ENCODE results near the gene KCTD3.

The KCTD3 gene

GRCh38 chr1:215606564-215607168 is 39.6 kb downstream of the KCTD3 start:
- DNase-seq, result no peak

DNA sequence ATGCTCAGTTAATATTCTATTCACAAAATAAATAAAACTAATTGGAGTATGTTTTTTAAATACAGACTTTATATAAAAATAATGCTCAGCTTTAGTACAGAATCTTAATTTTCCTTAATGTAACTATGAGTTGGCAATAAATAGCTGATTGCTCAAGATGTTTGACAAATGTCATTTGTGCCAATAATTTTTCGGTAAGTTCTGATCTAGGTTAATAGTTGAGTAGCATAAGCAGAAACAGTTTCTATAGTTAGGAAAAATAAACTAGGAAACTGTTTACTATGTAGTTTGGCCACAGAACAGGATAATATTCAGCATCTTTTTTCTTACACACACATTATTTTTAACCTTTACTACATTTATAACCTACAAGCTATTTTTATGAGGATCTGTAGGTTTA is 40.3 kb downstream of the KCTD3 start:
- DNase-seq, result no peak

DNA sequence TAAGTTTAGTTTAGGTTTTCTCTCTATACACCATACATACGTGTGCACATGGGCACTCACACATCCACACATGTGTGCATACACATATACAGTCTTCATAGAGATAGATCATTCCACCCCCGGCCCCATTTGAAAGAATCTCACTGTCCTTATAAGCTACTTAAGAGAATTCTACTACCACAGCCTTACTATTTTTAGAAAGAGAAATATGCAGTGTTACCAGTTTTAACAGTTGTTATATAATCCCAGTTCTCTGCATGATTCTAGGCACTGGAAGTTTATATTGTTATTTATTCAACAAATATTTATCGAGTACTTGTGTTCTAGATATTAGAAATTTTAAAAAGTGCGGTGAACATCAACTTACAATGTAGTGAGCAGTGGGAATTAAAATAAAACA is 41.5 kb downstream of the KCTD3 start:
- DNase-seq, result no peak

DNA sequence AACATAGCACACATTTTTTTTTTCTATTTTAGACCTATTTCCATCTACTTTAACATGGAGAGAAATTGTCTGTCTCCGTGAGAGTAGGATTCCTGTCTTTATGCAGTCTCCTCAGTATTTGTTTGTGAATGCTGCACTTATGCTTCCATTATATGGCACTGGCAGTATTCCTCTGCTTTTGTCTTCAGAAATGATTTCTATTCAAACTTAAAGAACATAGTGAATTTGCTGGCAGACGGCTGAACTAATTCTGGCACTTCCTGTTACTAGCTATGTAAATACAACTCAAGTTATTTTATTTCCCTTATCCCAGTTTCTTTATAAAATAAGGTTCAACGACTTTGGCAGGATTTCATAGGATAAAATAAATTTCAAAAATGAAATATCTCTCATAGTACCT is 45.3 kb downstream of the KCTD3 start:
- no peak for DNase-seq

- no peak for DNase-seq
Observed at GRCh38 chr1:215617979-215618378, 50.9 kb downstream of the KCTD3 start.

DNA sequence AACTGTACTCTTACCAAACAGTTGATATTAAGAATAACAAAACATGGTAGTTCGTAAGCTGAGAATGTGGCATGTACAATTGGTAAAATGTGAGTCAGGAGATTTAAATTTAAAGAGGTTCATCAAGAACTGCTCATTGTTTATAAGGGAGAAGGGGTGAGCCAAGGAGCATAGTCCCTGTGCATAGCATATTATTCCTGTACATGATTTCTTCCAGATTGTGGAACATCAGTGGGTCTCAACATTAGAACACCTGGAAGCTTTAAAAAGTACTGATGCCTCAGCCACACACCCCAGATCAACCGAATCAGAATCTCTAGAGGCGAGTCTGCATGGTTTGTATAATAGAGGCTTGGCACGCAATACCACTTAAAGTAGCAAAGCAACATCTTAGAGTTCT is 56.1 kb downstream of the KCTD3 start:
- no peak for DNase-seq

GRCh38 chr1:215625949-215626348 is 58.8 kb downstream of the KCTD3 start:
- no peak for DNase-seq

DNA sequence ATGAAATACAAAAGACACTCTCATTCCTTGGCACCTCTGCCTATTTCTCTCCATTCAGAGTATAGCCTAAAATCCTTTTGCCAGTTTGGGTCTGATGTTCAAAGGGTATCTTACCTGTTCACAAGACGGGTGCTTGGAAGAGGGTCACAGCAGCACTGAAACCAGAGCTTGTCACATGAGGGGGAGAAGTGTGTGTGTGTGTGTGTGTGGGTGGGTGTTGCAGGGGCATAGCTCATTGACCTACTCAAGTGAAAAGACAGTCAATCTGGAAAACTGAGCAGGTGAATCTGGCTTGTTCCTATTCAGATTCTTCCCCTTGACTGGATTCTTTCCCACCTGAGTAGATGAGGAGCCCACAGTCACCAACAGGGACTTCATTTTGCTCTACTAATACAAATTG is 63.9 kb downstream of the KCTD3 start:
- no peak for DNase-seq

DNA sequence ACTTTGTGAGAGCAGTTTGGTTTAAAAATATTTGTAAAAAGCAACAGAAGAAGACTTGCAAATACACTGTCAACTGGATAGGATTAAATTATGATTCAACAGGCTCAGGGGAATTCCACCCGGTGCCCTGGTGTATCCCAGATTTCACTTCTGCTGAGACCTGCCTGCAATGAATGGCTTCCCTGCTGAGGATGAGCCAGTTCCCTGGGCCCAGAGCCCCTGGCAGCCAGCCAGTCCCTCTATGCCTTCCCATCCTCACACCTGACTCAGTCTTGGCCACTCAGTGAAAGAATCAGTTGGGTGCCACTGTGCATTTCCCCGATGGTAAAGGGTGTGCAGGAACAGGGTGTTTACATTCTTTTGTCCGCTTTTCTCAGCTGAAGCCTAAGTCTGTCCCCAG is 64.4 kb downstream of the KCTD3 start:
- no peak for DNase-seq

DNA sequence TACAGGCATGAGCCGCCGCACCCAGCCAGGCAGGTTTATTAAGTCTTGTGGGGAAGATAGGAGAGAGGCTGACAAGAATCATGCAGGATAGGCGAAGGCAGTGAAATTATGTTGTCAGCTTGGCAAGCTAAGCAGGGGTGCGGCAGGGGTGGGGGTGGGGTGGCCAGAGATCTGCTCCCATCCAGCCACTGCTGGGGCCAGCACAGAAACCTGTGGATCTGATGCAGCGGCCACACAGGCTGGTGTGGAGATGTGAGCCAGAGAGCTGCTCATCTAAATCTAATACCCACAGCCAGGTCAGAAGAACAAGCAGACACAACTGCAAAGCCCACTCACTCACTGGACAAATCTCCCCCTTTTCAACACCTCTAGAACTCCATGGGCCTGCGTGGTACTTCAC is 68.7 kb downstream of the KCTD3 start:
- DNase-seq, result no peak

DNA sequence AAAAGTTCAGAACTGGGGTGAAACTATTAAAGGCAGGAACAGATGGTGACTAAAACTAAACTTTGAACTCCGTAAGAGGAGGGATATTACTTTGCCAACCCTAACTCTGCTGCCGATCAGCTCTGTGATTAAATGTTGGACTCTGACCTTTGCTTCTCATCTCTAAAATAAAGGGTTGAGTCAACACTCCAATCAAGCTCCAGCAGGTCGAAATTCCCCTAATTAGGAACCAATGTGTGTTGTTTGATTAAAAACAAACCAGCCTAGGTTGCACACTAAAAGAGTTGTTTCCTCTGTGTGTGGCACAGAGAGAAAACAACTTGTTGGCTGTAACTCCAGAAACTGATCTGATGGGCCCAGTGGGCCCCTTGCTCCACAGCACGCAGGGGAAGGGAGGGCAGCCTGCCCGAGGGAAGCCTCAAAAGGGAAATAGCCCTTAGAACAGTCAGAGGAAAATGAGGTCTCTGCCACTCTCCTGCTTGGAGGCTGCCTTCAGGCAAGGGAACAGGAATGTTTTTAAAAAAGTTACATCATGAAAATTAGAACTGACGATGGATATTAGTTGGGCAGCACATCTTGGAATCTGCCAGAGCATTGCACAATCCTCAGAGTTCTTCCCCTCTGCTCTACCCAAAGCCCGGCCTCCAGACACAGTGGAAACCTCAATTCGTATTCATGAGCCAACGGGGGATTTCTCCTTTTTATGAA is 69.3 kb downstream of the KCTD3 start:
- DNase-seq, result no peak

DNA sequence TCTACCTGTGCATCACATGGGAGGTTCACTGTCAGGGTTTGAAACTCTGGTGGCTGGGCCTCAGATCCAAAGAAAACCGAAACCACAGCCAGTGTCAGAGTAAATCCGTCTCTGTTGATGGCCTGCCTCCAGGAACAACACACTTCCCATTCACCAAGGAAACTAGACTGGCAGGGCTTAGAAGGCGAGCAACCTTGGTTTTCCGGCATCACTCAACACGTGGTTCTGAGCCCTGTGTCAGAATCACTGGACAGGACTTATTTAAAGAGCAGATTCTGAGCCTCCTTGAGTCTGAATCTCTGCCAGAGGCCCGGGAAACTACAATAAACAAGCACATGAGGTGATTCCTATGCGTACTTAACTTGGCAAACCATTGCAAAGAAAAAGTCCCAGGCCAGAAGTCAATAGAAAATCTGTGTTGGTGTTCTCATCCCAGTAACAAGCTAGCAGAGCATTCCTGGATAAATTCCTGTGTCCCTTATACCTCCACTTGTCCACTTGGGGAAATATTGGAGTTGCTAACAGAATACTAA is 70.0 kb downstream of the KCTD3 start:
- DNase-seq, result no peak

- no peak for DNase-seq
Observed at GRCh38 chr1:215640429-215641148, 73.5 kb downstream of the KCTD3 start.

DNA sequence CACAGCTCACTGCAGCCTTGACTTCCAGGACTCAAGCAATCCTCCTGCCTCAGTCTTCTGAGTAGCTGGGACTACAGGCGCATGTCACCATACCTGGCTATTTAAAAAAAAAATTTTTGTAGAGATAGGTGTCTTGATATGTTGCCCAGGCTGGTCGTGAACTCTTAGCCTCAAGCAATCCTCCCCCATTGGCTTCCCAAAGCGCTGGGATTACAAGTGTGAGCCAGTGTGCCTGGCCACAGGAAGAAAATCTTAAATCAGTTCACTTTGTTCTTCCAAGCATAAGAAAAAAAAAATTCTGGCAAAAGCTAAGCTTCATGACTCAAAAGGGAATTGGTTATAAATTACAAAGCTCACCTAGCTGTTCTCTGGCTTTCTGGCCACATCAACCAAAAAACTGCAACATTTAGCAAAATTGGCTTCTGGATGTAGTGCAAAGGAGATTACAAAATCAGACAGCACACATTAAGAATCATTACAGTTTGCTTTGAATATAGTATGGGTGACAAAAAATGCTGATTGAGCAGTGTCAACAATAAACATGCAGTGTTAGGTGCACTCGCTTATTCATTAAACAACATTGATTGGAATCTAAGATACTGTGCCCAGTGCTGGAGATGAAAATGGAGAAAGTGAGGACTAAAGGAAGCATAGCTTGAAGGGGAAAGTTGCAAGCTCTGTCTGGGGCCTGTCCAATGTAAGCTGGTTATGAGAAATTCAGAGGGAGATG is 76.7 kb downstream of the KCTD3 start:
- no peak for DNase-seq

DNA sequence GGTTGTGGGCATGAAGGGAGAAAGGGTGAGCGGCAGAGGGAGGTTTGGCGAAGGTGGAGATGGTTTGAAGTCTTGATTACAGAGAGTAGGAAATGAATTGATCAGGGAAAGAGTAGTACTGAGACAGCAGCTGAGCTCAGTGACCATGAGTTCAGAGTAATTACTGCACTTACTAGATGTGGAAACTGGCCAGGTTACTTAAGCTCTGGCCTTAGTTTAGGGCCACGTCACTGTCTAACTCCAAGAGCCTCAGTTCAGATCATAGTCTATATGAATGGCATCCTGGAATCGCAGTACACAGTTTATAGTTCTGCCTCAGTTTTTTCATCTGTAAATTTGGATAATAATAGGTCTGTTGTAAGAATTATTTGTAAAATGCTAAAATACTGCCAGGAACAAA is 78.1 kb downstream of the KCTD3 start:
- DNase-seq, result no peak

- DNase-seq, result no peak
Observed at GRCh38 chr1:215645861-215646260, 78.8 kb downstream of the KCTD3 start.

- no peak for DNase-seq
Observed at GRCh38 chr1:215647738-215648137, 80.6 kb downstream of the KCTD3 start.

- no peak for DNase-seq
Observed at GRCh38 chr1:215648957-215649356, 81.9 kb downstream of the KCTD3 start.

- no peak for DNase-seq
Observed at GRCh38 chr1:215650446-215651149, 83.5 kb downstream of the KCTD3 start.

- no peak for DNase-seq
Observed at GRCh38 chr1:215651867-215652266, 84.8 kb downstream of the KCTD3 start.

DNA sequence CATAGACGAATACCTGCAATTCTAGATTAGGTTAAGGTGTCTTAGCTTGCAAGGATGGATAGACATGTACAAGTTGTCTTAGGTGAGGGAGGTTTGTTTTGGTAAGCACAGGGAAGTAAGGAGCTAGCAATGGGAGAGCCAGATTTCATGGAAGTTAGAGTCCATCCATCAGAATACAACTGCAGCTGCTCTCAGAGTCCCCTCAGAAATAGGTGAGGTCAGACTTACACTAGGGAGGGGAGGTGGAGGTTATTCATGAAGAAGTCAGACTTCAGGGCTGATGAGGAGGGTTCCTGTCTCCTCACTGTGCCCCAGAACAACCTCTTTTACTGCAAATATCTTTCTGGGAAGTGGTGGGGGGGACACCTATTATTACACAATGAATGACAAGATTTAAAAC is 85.3 kb downstream of the KCTD3 start:
- no peak for DNase-seq

- no peak for DNase-seq
Observed at GRCh38 chr1:215657047-215657446, 89.9 kb downstream of the KCTD3 start.

DNA sequence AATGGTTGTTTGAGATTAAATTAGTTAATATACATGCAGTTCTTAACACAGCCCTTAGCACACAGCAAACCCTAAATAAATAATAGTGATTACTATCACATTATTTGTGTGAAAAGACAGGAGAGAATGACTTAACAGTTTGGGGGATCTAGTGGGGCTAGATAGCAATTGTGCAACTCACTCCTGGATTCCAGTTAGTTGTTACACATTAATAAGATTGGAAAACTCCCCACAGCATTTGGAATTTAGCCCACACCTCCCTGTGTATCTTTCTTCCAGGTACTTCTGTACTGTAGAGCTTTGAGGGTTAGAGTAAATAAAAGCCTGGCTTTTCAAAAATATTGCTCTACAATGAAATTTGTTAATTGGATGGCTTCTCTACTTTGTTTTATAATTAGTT is 93.2 kb downstream of the KCTD3 start:
- no peak for DNase-seq
